Measurements from ENCODE around the gene RTL10.
A peak's percentile ranks its signal among the peaks of the same experiment; 100 is the strongest.

Gene RTL10

GRCh38 chr22:19898145-19898544 lies 43.5 kb upstream of the RTL10 start:
- Histone ChIP-seq H3K27ac (ENCODE audit: poor library complexity, severe bottlenecking) (no peak overlapping the region), H3K9me3 (ENCODE audit: severe bottlenecking) (no peaks in the 10 kb centered on the region), H3K4me1 (ENCODE audit: insufficient read depth, poor library complexity, severe bottlenecking) (no peaks in the 10 kb centered on the region), H3K27me3 (ENCODE audit: insufficient read depth, poor library complexity, severe bottlenecking) (no peaks in the 10 kb centered on the region), H3K4me3 (ENCODE audit: severe bottlenecking) (no peak overlapping the region), H3K36me3 (ENCODE audit: low read depth) (peaks cover 10% of the 10 kb centered on the region)
- peak; percentile 56 for DNase-seq (ENCODE audit: low spot score)
- TF ChIP-seq, protein P1, sequence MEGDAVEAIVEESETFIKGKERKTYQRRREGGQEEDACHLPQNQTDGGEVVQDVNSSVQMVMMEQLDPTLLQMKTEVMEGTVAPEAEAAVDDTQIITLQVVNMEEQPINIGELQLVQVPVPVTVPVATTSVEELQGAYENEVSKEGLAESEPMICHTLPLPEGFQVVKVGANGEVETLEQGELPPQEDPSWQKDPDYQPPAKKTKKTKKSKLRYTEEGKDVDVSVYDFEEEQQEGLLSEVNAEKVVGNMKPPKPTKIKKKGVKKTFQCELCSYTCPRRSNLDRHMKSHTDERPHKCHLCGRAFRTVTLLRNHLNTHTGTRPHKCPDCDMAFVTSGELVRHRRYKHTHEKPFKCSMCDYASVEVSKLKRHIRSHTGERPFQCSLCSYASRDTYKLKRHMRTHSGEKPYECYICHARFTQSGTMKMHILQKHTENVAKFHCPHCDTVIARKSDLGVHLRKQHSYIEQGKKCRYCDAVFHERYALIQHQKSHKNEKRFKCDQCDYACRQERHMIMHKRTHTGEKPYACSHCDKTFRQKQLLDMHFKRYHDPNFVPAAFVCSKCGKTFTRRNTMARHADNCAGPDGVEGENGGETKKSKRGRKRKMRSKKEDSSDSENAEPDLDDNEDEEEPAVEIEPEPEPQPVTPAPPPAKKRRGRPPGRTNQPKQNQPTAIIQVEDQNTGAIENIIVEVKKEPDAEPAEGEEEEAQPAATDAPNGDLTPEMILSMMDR (IDR thresholded peaks at IDR 0.05; ENCODE audit: poor library complexity, severe bottlenecking), result no peak
- ATAC-seq (ENCODE audit: low read depth), result no peak

DNA sequence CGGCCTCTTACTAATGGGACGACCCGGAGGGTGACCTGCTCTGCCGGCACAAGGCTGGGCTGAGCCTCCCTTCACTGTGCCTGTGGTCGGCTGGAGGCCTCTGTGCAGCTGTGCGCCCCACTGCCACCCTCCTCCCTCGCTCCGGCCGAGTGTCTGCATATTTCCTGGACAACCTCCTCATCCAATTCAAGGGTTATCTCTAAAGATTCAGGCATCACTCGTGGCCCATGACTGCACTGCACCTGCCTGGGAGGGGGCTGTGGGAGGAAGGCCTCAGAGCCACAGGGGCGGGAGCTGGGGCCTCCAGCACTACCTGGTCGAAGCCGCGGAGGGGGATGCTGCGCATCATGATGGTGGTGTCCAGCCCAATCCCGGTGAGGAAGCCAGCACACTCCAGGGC lies 43.1 kb upstream of the RTL10 start:
- ATAC-seq (ENCODE audit: low read depth) (no peak), DNase-seq (ENCODE audit: low spot score) (no peak)
- TF ChIP-seq, protein P1 (IDR thresholded peaks at IDR 0.05; ENCODE audit: poor library complexity, severe bottlenecking), result no peak
- no peaks in the 10 kb centered on the region for H3K9me3 ChIP-seq (ENCODE audit: severe bottlenecking)
- no peaks in the 10 kb centered on the region for H3K4me1 ChIP-seq (ENCODE audit: insufficient read depth, poor library complexity, severe bottlenecking)
- H3K4me3 ChIP-seq (ENCODE audit: severe bottlenecking), result no peak overlapping the region
- no peak overlapping the region for H3K27ac ChIP-seq (ENCODE audit: poor library complexity, severe bottlenecking)
- no peaks in the 10 kb centered on the region for H3K27me3 ChIP-seq (ENCODE audit: insufficient read depth, poor library complexity, severe bottlenecking)
- peaks cover 10% of the 10 kb centered on the region for H3K36me3 ChIP-seq (ENCODE audit: low read depth)

- no peak overlapping the region for H3K4me3 ChIP-seq (ENCODE audit: severe bottlenecking)
- H3K9me3 ChIP-seq (ENCODE audit: severe bottlenecking), result no peaks in the 10 kb centered on the region
- H3K4me1 ChIP-seq (ENCODE audit: insufficient read depth, poor library complexity, severe bottlenecking), result peaks cover 8% of the 10 kb centered on the region
- TF ChIP-seq, protein P1 (IDR thresholded peaks at IDR 0.05; ENCODE audit: poor library complexity, severe bottlenecking), result no peak
- DNase-seq (ENCODE audit: low spot score) (peak; percentile 61), ATAC-seq (ENCODE audit: low read depth) (no peak)
- peaks cover 10% of the 10 kb centered on the region for H3K36me3 ChIP-seq (ENCODE audit: low read depth)
- no peak overlapping the region for H3K27ac ChIP-seq (ENCODE audit: poor library complexity, severe bottlenecking)
- H3K27me3 ChIP-seq (ENCODE audit: insufficient read depth, poor library complexity, severe bottlenecking), result no peaks in the 10 kb centered on the region
Measured at GRCh38 chr22:19896665-19897355, 42.1 kb upstream of the RTL10 start.

DNA sequence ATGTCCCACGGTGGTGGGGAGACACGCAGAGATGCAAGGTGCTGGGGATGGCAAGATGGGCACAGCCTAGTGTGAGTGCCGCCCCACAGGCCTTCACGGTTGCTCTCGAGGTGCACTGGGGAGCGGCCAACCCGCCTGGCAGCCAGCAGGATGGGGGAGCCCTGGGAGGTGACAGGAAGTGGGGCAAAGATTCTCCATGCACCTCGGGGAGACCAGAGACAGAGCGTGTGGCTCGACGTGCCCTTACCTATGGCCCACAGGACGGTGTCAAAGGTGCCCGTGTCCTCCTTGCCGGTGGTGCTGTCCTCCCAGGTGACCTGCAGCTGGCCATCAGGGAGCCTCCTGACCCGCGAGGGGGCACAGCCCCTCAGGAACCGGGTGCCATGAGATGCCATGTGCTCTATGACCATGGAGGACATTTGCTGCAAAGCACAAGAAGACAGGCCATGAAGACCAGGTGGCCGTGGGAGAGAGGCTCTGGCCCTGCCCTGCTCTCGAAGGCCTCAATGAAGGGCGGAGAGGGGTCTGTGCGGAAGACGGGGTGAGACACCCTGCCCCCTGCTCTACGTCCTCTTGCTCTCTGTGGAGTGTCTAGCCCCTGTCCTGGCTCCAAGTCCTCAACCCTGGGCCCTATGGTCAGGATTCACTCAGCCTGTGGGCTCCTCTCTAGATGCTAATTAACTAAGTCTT lies 40.6 kb upstream of the RTL10 start:
- peaks cover 20% of the 10 kb centered on the region for H3K4me1 ChIP-seq (ENCODE audit: insufficient read depth, poor library complexity, severe bottlenecking)
- no peak overlapping the region for H3K4me3 ChIP-seq (ENCODE audit: severe bottlenecking)
- H3K36me3 ChIP-seq (ENCODE audit: low read depth), result peaks cover 10% of the 10 kb centered on the region
- no peaks in the 10 kb centered on the region for H3K27me3 ChIP-seq (ENCODE audit: insufficient read depth, poor library complexity, severe bottlenecking)
- no peak for DNase-seq (ENCODE audit: low spot score)
- no peaks in the 10 kb centered on the region for H3K9me3 ChIP-seq (ENCODE audit: severe bottlenecking)
- H3K27ac ChIP-seq (ENCODE audit: poor library complexity, severe bottlenecking), result no peak overlapping the region
- TF ChIP-seq, protein P1 (IDR thresholded peaks at IDR 0.05; ENCODE audit: poor library complexity, severe bottlenecking), result no peak
- no peak for ATAC-seq (ENCODE audit: low read depth)

DNA sequence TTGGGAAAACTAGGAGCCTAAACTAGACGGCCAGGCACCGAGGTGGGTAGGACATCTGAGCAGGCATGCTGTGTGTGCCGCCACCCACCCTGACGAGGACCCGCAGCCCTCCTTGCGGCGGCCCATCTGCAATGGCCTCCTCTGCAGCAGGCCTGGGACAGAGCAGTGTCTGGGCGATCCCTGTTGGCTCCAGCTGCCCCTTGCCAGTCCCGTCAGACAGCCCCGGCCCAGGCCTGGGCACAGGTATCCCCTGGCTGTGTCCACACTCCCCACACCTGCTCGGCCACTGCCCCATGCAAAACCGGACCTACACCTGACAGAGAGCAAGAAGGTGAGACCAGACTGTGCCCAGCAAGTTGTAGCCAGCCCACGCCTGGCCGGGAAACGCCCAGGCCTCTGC lies 38.7 kb upstream of the RTL10 start:
- Histone ChIP-seq H3K9me3 (ENCODE audit: severe bottlenecking) (no peaks in the 10 kb centered on the region), H3K36me3 (ENCODE audit: low read depth) (peaks cover 10% of the 10 kb centered on the region), H3K4me3 (ENCODE audit: severe bottlenecking) (no peak overlapping the region), H3K4me1 (ENCODE audit: insufficient read depth, poor library complexity, severe bottlenecking) (peaks cover 20% of the 10 kb centered on the region), H3K27ac (ENCODE audit: poor library complexity, severe bottlenecking) (peak overlapping the region; percentile 96), H3K27me3 (ENCODE audit: insufficient read depth, poor library complexity, severe bottlenecking) (no peaks in the 10 kb centered on the region)
- DNase-seq (ENCODE audit: low spot score), result no peak
- no peak for ATAC-seq (ENCODE audit: low read depth)
- TF ChIP-seq, protein P1 (IDR thresholded peaks at IDR 0.05; ENCODE audit: poor library complexity, severe bottlenecking), result no peak
